CD14-positive monocyte (primary cell): ENCODE results near the gene SPTBN4. TPM values are rescaled to one million over a fixed set of nuclear protein-coding genes. Genes with fewer than 3 reads are reported as not detected.

Experiments used
- DNase-seq, 3 donors: peaks; one replicate each; pipeline ENCODE4 v3.0.0-alpha.2; 2011 to 2022
- H2AFZ ChIP-seq: 2 replicates; pipeline ENCODE4 v1.6.0; 2012; ENCODE audit warnings: mild to moderate bottlenecking, low read depth, low read length, inconsistent platforms; ENCODE audit not compliant: insufficient read depth, poor library complexity, severe bottlenecking
- H3K27ac ChIP-seq, 2 donors: 1 replicate in 1 of 2; 2 replicates in 1 of 2; pipeline ENCODE4 v1.5.1; 2012 to 2013; ENCODE audit warnings: low read length in 2 of 2, control low read depth in 1 of 2, inconsistent platforms in 1 of 2, low read depth in 1 of 2, mild to moderate bottlenecking in 1 of 2
- H3K27me3 ChIP-seq, 2 donors: one replicate each; pipeline versions ENCODE4 v1.6.0 to v1.6.1; 2011 to 2013; ENCODE audit warnings: low read length in 2 of 2; ENCODE audit not compliant: control insufficient read depth in 2 of 2, insufficient read depth in 2 of 2
- H3K36me3 ChIP-seq, 2 donors: replicated peaks in 1 of 2; 1 replicate in 1 of 2; 2 replicates in 1 of 2; pipeline versions ENCODE4 v1.5.1 to v1.6.1; 2012 to 2013; ENCODE audit warnings: low read length in 2 of 2, control low read depth in 1 of 2, inconsistent platforms in 1 of 2, mild to moderate bottlenecking in 1 of 2; ENCODE audit not compliant: insufficient read depth in 2 of 2, control insufficient read depth in 1 of 2
- H3K4me1 ChIP-seq, 2 donors: 1 replicate in 1 of 2; 2 replicates in 1 of 2; pipeline versions ENCODE4 v1.5.1 to v1.6.1; 2012 to 2013; ENCODE audit warnings: low read length in 2 of 2, control low read depth in 1 of 2, inconsistent platforms in 1 of 2, mild to moderate bottlenecking in 1 of 2, moderate library complexity in 1 of 2; ENCODE audit not compliant: insufficient read depth in 2 of 2, control insufficient read depth in 1 of 2
- H3K4me2 ChIP-seq: replicated peaks from 2 replicates; pipeline ENCODE3; 2012; ENCODE audit warnings: low read length, moderate library complexity, mild to moderate bottlenecking; ENCODE audit not compliant: poor library complexity, severe bottlenecking; ENCODE audit errors: extremely low read depth
- H3K4me3 ChIP-seq, 3 experiments: fragments of 200-600 bp in 1 of 3; sonication (generic) in 1 of 3; replicated peaks in 1 of 3; 1 replicate in 2 of 3; 2 replicates in 1 of 3; pipeline ENCODE4 v1.5.1; 2011 to 2013; ENCODE audit warnings: low read length in 3 of 3, mild to moderate bottlenecking in 3 of 3, control low read depth in 2 of 3, low read depth in 2 of 3, inconsistent platforms in 1 of 3, moderate library complexity in 1 of 3
- H3K79me2 ChIP-seq: 2 replicates; pipeline ENCODE4 v1.6.0; 2012; ENCODE audit warnings: mild to moderate bottlenecking, control low read depth, inconsistent platforms, low read length, moderate library complexity; ENCODE audit not compliant: insufficient read depth
- H3K9ac ChIP-seq: 2 replicates; pipeline ENCODE4 v1.6.0; 2017; ENCODE audit warnings: low read length, mild to moderate bottlenecking; ENCODE audit not compliant: insufficient read depth, poor library complexity, severe bottlenecking
- H3K9me3 ChIP-seq, 2 donors: replicated peaks in 1 of 2; 1 replicate in 1 of 2; 2 replicates in 1 of 2; pipeline versions ENCODE4 v1.5.1 to v1.6.1; 2012 to 2013; ENCODE audit warnings: low read length in 2 of 2, control low read depth in 1 of 2; ENCODE audit not compliant: control insufficient read depth in 1 of 2, insufficient read depth in 1 of 2
- H4K20me1 ChIP-seq: 2 replicates; pipeline ENCODE4 v1.6.0; 2012; ENCODE audit warnings: mild to moderate bottlenecking, low read length, control low read depth, moderate library complexity; ENCODE audit not compliant: insufficient read depth
- H3K27ac Mint-ChIP-seq, 7 donors: one replicate each; pipeline ENCODE4 v1.8.0; 2020; ENCODE audit warnings: mild to moderate bottlenecking in 7 of 7, mixed read lengths in 7 of 7, moderate library complexity in 6 of 7, inconsistent platforms in 2 of 7
- H3K27me3 Mint-ChIP-seq, 3 donors: one replicate each; pipeline ENCODE4 v1.8.0; 2021 to 2022; ENCODE audit warnings: low read depth in 3 of 3, mild to moderate bottlenecking in 3 of 3, mixed read lengths in 3 of 3, moderate library complexity in 3 of 3, inconsistent platforms in 1 of 3
- H3K36me3 Mint-ChIP-seq, 2 donors: one replicate each; pipeline ENCODE4 v1.8.0; 2020; ENCODE audit warnings: mixed read lengths in 2 of 2, inconsistent platforms in 1 of 2, mild to moderate bottlenecking in 1 of 2
- H3K4me1 Mint-ChIP-seq: one replicate; pipeline ENCODE4 v1.8.0; 2020; ENCODE audit warnings: mild to moderate bottlenecking, mixed read lengths
- H3K4me3 Mint-ChIP-seq, 2 donors: one replicate each; pipeline ENCODE4 v1.8.0; 2020; ENCODE audit warnings: mild to moderate bottlenecking in 2 of 2, mixed read lengths in 2 of 2, moderate library complexity in 1 of 2
- H3K9me3 Mint-ChIP-seq, 7 donors: one replicate each; pipeline ENCODE4 v1.8.0; 2020 to 2022; ENCODE audit warnings: mixed read lengths in 7 of 7, mild to moderate bottlenecking in 6 of 7, moderate library complexity in 6 of 7, inconsistent platforms in 2 of 7
- WGBS: methylation state at CpG from one replicate; pipeline ENCODE4 v1.1.5; 2013; ENCODE audit warnings: missing lambda C conversion rate; ENCODE audit not compliant: insufficient coverage; 5-methylcytosine and 5-hydroxymethylcytosine counted together
- intact Hi-C, 2 donors: fragments of 100-400 bp; cut with micrococcal nuclease; formaldehyde crosslinking; loops; one replicate each; pipeline versions ENCODE4 v1.15.0 to v1.15.1; 2023
- polyA plus RNA-seq, 3 donors: library from polyadenylated mRNA; depleted of rRNA in 1 of 3; unstranded in 2 of 3; stranded (reverse) in 1 of 3; fragments of 300-500 nt in 2 of 3; fragments of >200 nt in 1 of 3; fragmentation: Illumina TruSeq in 2 of 3; gene quantifications; 1 replicate in 2 of 3; 2 replicates in 1 of 3; pipeline ENCODE4 v1.2.3, GENCODE V29; 2012 to 2021
- TF ChIP-seq, protein P1 (sequence below): fragments of 200-600 bp; IDR thresholded peaks from one replicate; pipeline ENCODE4 v1.8.0; 2022; ENCODE audit warnings: antibody characterized with exemption, mild to moderate bottlenecking

The SPTBN4 gene
- polyA plus RNA-seq, 3 donors: 0.07 TPM; not detected in 2

DNA sequence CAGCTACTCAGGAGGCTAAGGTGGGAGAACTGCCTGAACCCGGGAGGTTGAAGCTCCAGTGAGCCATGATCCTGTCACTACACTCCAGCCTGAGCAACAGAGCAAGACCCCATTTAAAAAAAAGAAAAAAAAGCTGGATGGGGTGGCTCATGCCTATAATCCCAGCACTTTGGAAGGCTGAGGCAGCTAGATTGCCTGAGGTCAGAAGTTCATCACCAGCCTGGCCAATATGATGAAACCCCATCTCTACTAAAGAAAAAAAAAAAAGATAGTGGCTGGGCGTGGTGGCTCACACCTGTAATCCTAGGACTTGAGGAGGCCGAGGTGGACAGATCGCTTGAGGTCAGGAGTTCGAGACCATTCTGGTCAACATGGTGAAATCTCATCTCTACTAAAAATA lies 149.4 kb downstream of the SPTBN4 start:
- H4K20me1 ChIP-seq: no peaks in the 10 kb centered on the region
- DNase-seq: no peak
- Mint-ChIP-seq H3K4me1 (peaks cover 28% of the 10 kb centered on the region), H3K36me3 (peaks cover 13 to 17% of the 10 kb centered on the region in 2 donors), H3K4me3 (no peak overlapping the region), H3K27ac (no peak overlapping the region), H3K27me3 (peaks cover 14 to 23% (median 19%) of the 10 kb centered on the region in 3 donors), H3K9me3 (peaks cover 0 to 2% (median 0%) of the 10 kb centered on the region in 7 donors)
- no peak overlapping the region for H2AFZ ChIP-seq
- intact Hi-C loops: no loop called here
- no peaks in the 10 kb centered on the region for H3K79me2 ChIP-seq
- no CpG with 5 or more reads among the region's 5 CpGs for WGBS
- H3K9ac ChIP-seq: no peak overlapping the region
- no peak overlapping the region for H3K27ac ChIP-seq
- H3K4me1 ChIP-seq: peaks cover 20 to 29% of the 10 kb centered on the region in 2 donors
- peaks cover 0 to 12% of the 10 kb centered on the region in 2 donors for H3K36me3 ChIP-seq
- H3K27me3 ChIP-seq: peaks cover 0 to 6% of the 10 kb centered on the region in 2 donors
- H3K4me3 ChIP-seq: no peak overlapping the region
- TF ChIP-seq, protein P1, sequence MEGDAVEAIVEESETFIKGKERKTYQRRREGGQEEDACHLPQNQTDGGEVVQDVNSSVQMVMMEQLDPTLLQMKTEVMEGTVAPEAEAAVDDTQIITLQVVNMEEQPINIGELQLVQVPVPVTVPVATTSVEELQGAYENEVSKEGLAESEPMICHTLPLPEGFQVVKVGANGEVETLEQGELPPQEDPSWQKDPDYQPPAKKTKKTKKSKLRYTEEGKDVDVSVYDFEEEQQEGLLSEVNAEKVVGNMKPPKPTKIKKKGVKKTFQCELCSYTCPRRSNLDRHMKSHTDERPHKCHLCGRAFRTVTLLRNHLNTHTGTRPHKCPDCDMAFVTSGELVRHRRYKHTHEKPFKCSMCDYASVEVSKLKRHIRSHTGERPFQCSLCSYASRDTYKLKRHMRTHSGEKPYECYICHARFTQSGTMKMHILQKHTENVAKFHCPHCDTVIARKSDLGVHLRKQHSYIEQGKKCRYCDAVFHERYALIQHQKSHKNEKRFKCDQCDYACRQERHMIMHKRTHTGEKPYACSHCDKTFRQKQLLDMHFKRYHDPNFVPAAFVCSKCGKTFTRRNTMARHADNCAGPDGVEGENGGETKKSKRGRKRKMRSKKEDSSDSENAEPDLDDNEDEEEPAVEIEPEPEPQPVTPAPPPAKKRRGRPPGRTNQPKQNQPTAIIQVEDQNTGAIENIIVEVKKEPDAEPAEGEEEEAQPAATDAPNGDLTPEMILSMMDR: no peak
- no peaks in the 10 kb centered on the region for H3K9me3 ChIP-seq
- no peak overlapping the region for H3K4me2 ChIP-seq

DNA sequence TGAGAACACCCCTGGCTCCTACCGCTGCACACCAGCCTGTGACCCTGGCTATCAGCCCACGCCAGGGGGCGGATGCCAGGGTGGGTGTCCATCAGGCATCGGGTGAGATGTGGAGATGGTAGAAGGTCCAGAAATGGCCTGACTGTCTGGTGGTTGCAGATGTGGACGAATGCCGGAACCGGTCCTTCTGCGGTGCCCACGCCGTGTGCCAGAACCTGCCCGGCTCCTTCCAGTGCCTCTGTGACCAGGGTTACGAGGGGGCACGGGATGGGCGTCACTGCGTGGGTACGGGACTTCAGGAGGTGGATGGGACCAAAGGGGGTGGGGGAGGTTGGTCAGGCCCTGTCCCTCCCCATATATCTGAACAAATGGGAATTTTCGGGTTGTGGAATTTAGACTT lies 150.1 kb downstream of the SPTBN4 start:
- H3K4me3 Mint-ChIP-seq: no peak overlapping the region
- peaks cover 20 to 24% of the 10 kb centered on the region in 2 donors for H3K4me1 ChIP-seq
- H3K4me1 Mint-ChIP-seq: peaks cover 25% of the 10 kb centered on the region
- H3K79me2 ChIP-seq: no peaks in the 10 kb centered on the region
- H4K20me1 ChIP-seq: no peaks in the 10 kb centered on the region
- no peak for DNase-seq
- H3K36me3 ChIP-seq: peaks cover 0 to 19% of the 10 kb centered on the region in 2 donors
- H2AFZ ChIP-seq: no peak overlapping the region
- TF ChIP-seq, protein P1: no peak
- H3K36me3 Mint-ChIP-seq: peaks cover 19 to 24% of the 10 kb centered on the region in 2 donors
- no peak overlapping the region for H3K4me3 ChIP-seq
- intact Hi-C loops: no loop called here
- WGBS: 96% methylated on average over 14 of the region's 17 CpGs
- no peak overlapping the region for H3K4me2 ChIP-seq
- H3K9ac ChIP-seq: no peak overlapping the region
- peaks cover 0 to 2% (median 0%) of the 10 kb centered on the region in 7 donors for H3K9me3 Mint-ChIP-seq
- H3K27ac ChIP-seq: no peak overlapping the region
- H3K27me3 ChIP-seq: peaks cover 0 to 6% of the 10 kb centered on the region in 2 donors
- H3K27me3 Mint-ChIP-seq: peaks cover 14 to 19% (median 14%) of the 10 kb centered on the region in 3 donors
- H3K27ac Mint-ChIP-seq: no peak overlapping the region
- H3K9me3 ChIP-seq: no peaks in the 10 kb centered on the region
